Activated CD4-positive, alpha-beta memory T cell treated with anti-CD3 and anti-CD28 coated beads, Interleukin-2, amount 10 ng/mL, durations not matched to agents 7 days and 5 days (primary cell): Measurements from ENCODE around the gene MYH14. TPM values are rescaled to one million over a fixed set of nuclear protein-coding genes. Genes with fewer than 3 reads are reported as not detected.
"Not testable (repeated sequence)": the region's sequence is repeated elsewhere in the genome, so short reads cannot be mapped to it uniquely, and the experiment has no call there.

Experiments used
- CTCF ChIA-PET: fragments of 350-600 bp; sonication (Branson Sonifier 250); formaldehyde crosslinking; loops from one replicate; lab custom pipeline; 2021; ENCODE audit warnings: antibody characterized with exemption, inconsistent platforms; lab: Charles Lee
- POLR2A ChIA-PET: fragments of 350-600 bp; sonication (Branson Sonifier 250); formaldehyde crosslinking; loops from one replicate; lab custom pipeline; 2021; ENCODE audit warnings: antibody characterized with exemption; lab: Charles Lee
- DNase-seq: peaks from one replicate; pipeline ENCODE4 v3.0.0-alpha.2; 2020
- H3K27ac Mint-ChIP-seq: one replicate; pipeline ENCODE4 v1.8.0; 2021; ENCODE audit warnings: mild to moderate bottlenecking, mixed read lengths
- H3K27me3 Mint-ChIP-seq: one replicate; pipeline ENCODE4 v1.8.0; 2021; ENCODE audit warnings: mixed read lengths
- H3K36me3 Mint-ChIP-seq: one replicate; pipeline ENCODE4 v1.8.0; 2021; ENCODE audit warnings: low read depth, mixed read lengths
- H3K4me1 Mint-ChIP-seq: one replicate; pipeline ENCODE4 v1.8.0; 2021; ENCODE audit warnings: mixed read lengths
- H3K4me3 Mint-ChIP-seq: one replicate; pipeline ENCODE4 v1.8.0; 2021; ENCODE audit warnings: mild to moderate bottlenecking, mixed read lengths
- H3K9me3 Mint-ChIP-seq: one replicate; pipeline ENCODE4 v1.8.0; 2021; ENCODE audit warnings: mixed read lengths
- total RNA-seq, 2 experiments: library from RNA; stranded (reverse); gene quantifications; one replicate each; pipeline ENCODE4 v1.2.3, GENCODE V29; 2021

The MYH14 gene
- total RNA-seq, 2 experiments from 2014 or later, result not detected

DNA sequence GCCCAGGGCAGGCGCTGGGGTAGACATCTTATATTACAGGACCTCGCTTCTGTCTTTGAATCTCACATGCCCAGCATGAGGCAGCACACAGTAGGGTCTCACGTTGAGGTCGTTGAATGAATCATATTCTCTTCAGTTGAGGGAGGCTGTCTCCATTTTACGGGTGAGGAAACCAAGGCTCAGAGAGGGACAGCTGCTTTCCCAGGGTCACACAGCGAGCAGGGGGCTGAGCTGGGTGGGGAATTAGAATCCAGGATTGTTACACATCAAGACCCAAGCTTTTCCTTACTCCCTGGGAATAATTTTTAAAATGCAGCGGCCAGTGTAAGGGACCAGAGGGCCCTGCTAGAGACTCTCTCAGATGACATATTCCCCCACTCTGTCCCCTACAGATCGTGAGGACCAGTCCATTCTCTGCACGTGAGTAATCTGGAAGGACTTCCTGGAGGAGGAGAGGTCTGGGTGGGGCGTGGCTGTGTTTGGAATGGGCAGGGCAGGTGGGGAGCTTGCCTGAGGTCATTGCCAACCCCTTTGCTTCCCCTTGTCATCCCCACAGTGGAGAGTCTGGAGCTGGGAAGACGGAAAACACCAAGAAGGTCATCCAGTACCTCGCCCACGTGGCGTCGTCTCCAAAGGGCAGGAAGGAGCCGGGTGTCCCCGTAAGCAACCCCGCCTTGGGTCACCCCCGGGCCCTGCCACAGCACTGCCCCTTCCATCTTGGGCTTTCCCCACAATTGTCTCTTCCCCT, 19.4 kb downstream of the MYH14 start:
- no peak overlapping the region for H3K27ac Mint-ChIP-seq
- DNase-seq, result no peak
- H3K27me3 Mint-ChIP-seq, result no peaks in the 10 kb centered on the region
- H3K4me3 Mint-ChIP-seq, result no peak overlapping the region
- peaks cover 6% of the 10 kb centered on the region for H3K9me3 Mint-ChIP-seq
- CTCF ChIA-PET, result no interaction called here
- H3K36me3 Mint-ChIP-seq, result no peaks in the 10 kb centered on the region
- POLR2A ChIA-PET, result no interaction called here
- H3K4me1 Mint-ChIP-seq, result no peaks in the 10 kb centered on the region

DNA sequence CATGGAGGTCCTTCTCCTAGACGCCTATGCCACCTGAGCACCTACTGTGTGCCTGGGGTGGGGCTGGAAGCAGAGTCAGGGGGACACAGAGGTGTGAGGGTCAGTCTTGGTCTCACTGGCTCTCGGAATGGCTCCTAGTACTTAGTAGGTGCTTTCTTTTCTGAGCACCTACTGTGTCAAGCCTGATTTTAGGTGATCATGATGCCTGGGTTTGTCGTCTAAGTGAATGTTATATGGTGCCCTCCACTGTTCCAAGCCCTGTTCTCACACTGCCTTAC, 20.0 kb downstream of the MYH14 start:
- H3K4me1 Mint-ChIP-seq, result no peaks in the 10 kb centered on the region
- CTCF ChIA-PET, result no interaction called here
- H3K4me3 Mint-ChIP-seq, result no peak overlapping the region
- no peaks in the 10 kb centered on the region for H3K36me3 Mint-ChIP-seq
- no peaks in the 10 kb centered on the region for H3K27me3 Mint-ChIP-seq
- H3K9me3 Mint-ChIP-seq, result peaks cover 6% of the 10 kb centered on the region
- POLR2A ChIA-PET, result no interaction called here
- H3K27ac Mint-ChIP-seq, result no peak overlapping the region
- DNase-seq, result no peak

DNA sequence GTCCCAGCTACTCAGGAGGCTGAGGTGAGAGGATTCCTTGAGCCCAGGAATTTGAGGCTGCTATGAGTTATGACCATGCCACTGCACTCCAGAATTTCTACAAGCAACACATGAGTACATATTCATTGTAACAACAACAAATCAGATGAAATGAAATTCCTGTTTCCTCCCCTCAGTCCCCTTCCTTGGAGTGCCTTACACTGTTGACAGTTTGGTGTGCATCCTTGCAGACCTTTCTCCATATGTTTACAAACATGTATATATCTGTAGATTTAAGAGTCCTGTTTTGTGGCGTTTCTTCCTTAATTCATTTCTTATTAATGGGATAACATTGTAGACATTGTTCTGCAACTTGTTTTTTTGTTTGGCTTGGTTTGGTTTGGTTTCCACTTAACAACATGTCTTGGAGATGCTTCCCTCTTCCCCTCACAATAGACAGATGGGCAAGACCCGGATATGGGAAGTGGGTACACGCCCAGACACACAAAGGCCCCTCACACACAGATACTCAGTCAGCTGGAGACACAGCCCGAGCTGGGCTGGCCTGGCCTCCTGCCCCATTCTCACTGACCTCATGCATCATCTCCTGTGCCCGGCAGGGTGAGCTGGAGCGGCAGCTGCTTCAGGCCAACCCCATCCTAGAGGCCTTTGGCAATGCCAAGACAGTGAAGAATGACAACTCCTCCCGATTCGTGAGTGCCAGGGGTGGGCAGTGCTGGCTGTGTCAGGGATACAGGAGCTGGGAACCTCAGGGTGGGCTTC, 21.7 kb downstream of the MYH14 start:
- Mint-ChIP-seq H3K27ac (no peak overlapping the region), H3K9me3 (peaks cover 6% of the 10 kb centered on the region), H3K4me3 (no peak overlapping the region), H3K27me3 (no peaks in the 10 kb centered on the region), H3K36me3 (no peaks in the 10 kb centered on the region), H3K4me1 (no peaks in the 10 kb centered on the region)
- CTCF ChIA-PET, result no interaction called here
- POLR2A ChIA-PET, result no interaction called here
- no peak for DNase-seq

DNA sequence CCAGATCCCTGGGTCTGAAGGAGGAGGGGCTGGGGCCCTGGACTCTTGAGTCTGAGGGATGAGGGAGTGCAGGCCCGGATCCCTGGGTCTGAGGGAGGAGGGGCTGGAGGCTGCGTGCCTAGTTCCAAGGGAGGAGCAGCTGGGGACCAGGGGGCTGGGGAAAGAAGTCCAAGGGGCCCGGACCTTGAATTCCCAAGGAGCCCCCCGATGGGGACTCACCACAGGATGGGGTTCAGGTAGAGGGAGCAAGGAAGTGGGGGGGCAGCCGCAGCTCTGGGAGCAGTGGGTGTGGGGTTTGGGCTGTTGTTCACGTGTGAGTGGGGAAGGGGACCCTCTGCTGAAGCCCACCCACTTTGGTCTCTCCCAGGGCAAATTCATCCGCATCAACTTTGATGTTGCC, 23.1 kb downstream of the MYH14 start:
- Mint-ChIP-seq H3K4me1 (no peaks in the 10 kb centered on the region), H3K4me3 (no peak overlapping the region)
- CTCF ChIA-PET, result no interaction called here

DNA sequence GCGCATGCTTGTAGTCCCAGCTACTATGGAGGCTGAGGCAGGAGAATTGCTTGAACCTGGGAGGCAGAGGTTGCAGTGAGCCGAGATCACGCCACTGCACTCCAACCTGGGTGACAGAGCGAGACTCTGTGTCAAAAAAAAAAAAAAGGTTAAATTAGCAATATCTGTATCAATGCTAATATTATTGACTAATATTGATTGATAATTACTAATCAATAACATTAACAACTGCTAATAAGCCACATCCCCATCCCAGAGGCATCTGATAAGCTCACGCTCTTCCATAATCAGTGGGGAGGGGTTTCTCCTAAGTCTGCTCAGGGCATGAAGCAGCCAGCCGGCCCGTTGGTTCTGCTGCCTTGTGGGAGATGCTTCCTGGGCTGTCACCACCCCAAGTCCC, 24.7 kb downstream of the MYH14 start:
- H3K36me3 Mint-ChIP-seq, H3K4me1 Mint-ChIP-seq, H3K4me3 Mint-ChIP-seq, H3K27me3 Mint-ChIP-seq, H3K27ac Mint-ChIP-seq, CTCF ChIA-PET, H3K9me3 Mint-ChIP-seq, DNase-seq, POLR2A ChIA-PET: not testable (repeated sequence)

More for the DNA sequence above, 23.1 kb downstream of the MYH14 start:
- no peak overlapping the region for H3K27ac Mint-ChIP-seq
- DNase-seq, result no peak
- H3K36me3 Mint-ChIP-seq, result no peaks in the 10 kb centered on the region
- POLR2A ChIA-PET, result no interaction called here
- peaks cover 6% of the 10 kb centered on the region for H3K9me3 Mint-ChIP-seq
- H3K27me3 Mint-ChIP-seq, result no peaks in the 10 kb centered on the region

DNA sequence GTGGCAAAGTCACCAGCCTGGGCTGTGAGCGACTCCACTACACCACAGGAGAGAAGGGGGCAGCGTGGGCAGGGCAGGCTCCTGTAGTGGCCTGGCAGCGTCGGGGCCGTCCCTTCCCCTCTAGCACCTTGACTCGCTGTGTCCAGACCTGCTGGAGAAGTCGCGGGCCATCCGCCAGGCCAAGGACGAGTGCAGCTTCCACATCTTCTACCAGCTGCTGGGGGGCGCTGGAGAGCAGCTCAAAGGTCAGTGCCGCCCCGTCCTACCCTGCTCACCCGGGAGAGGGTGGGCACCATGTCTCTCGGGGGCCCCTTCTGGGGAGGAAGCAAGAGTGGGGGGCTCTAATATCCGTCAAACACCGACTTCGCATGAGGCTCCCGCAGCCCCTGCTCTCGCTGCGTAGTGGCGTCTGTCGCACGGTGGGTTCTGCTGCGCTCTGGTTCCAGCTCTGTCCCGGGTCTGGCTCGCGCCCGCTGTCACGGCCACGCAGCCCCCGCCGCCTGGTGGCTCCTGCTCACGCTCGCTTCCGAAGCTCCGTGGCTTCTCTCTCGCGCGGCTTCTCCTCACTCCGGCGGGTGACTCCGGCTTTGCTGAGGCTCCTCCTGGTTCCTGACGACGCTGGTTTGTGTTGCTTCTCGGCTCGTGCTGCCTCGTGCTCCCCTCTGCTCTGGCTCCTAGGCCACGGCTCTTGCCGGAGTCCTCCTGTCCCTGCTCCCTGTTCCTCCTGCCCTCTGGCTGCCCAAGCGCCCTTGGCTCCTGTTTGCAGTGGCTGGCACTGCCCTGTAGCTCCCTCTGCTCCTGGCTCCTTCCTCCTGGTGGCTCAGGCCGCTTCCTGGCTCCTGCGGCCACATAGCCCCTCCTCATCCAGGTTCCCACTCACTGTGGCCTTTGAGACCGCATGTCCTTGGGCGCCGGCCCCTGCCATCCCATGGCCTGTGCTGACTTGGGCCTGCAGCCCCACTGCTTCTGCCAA, 27.2 kb downstream of the MYH14 start:
- no peaks in the 10 kb centered on the region for H3K27me3 Mint-ChIP-seq
- ChIA-PET CTCF (no interaction called here), POLR2A (no interaction called here)
- no peak for DNase-seq
- no peak overlapping the region for H3K4me3 Mint-ChIP-seq
- H3K9me3 Mint-ChIP-seq, result no peaks in the 10 kb centered on the region
- no peaks in the 10 kb centered on the region for H3K4me1 Mint-ChIP-seq
- no peak overlapping the region for H3K27ac Mint-ChIP-seq
- no peaks in the 10 kb centered on the region for H3K36me3 Mint-ChIP-seq

DNA sequence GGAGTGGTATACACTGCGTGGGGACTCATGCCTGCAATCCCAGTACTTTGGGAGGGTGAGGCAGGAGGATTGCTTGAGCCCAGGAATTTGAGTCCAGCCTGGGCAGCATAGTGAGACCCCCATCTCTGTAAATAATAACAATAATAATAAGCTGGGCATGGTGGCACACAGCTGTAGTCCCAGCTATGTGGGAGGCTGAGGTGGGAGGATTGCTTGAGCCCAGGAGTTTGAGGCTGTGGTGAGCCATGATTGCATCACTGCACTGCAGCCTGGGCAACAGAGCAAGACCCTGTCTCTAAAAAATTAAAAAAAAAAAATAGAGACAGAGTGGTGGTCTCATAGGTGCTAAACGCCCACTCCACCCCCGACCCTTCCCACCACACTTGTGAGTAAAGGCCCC, 28.0 kb downstream of the MYH14 start:
- H3K4me3 Mint-ChIP-seq, POLR2A ChIA-PET, H3K36me3 Mint-ChIP-seq, H3K27me3 Mint-ChIP-seq, DNase-seq, CTCF ChIA-PET, H3K27ac Mint-ChIP-seq, H3K9me3 Mint-ChIP-seq, H3K4me1 Mint-ChIP-seq: not testable (repeated sequence)

DNA sequence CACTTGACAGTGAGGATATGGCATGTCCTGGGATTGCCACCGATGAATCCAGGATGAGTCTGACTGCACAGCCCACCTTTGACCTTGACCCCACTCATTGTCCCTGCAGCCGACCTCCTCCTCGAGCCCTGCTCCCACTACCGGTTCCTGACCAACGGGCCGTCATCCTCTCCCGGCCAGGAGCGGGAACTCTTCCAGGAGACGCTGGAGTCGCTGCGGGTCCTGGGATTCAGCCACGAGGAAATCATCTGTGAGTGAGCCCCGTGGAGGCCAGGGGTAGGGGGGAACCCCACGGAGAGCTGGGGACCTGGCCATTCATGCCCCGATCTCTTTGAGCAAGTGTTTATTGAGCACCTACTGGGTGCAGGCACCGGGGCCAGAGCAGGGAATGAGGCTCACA, 28.4 kb downstream of the MYH14 start:
- Mint-ChIP-seq H3K36me3 (no peaks in the 10 kb centered on the region), H3K4me1 (no peaks in the 10 kb centered on the region)

DNA sequence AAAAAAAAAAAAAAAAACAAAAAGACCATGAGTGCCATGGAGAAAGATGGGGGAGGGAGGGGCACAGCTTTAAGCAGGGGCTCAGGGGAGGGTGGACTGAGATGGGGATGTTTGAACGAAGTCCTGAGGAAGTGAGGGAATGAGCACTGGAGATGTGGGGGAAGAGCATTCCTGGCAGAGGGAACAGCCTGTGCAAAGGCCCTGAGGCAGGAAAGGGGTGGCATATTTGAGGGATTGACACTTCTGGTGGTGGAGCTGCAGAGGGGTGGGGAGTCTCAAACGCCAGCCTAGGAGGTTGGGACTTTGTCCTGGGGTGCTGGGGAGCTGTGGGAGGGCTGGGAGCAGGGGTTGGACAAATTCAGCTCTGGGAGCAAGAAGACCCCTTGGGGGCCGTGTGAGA, 29.2 kb downstream of the MYH14 start:
- Mint-ChIP-seq H3K4me3 (no peak overlapping the region), H3K36me3 (no peaks in the 10 kb centered on the region), H3K9me3 (no peaks in the 10 kb centered on the region), H3K4me1 (no peaks in the 10 kb centered on the region), H3K27me3 (no peaks in the 10 kb centered on the region), H3K27ac (no peak overlapping the region)
- POLR2A ChIA-PET, result no interaction called here
- DNase-seq, result no peak
- CTCF ChIA-PET, result no interaction called here

More for the DNA sequence above, 28.4 kb downstream of the MYH14 start:
- DNase-seq, result no peak
- ChIA-PET POLR2A (no interaction called here), CTCF (no interaction called here)
- no peaks in the 10 kb centered on the region for H3K27me3 Mint-ChIP-seq
- no peak overlapping the region for H3K4me3 Mint-ChIP-seq
- H3K9me3 Mint-ChIP-seq, result no peaks in the 10 kb centered on the region
- no peak overlapping the region for H3K27ac Mint-ChIP-seq

DNA sequence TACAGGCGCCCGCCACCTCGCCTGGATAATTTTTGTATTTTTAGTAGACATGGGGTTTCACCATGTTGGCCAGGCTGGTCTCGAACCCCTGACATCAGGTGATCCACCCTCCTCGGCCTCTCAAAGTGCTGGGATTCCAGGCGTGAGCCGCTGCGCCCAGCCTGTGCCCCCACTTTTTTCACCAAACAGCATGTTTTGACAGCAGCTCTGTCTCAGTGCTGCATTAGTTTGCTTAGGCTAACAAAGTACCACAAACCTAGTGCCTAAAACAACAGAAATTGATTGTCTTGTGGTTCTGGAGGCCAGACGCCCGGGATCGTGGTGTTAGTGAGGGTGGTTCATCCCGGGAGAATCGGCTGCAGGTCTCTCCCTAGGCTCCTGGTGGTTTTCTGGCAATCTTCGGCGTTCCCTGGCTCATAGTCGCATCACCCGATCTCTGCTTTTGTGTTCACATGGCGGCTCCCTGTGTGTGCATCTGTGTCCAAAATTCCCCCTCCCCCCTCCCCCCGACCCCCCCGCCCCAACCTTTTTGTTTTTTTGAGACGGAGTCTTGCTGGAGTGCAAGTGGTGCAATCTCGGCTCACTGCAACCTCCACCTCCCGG, 30.0 kb downstream of the MYH14 start:
- Mint-ChIP-seq H3K27ac (no peak overlapping the region), H3K4me1 (no peaks in the 10 kb centered on the region), H3K27me3 (no peaks in the 10 kb centered on the region), H3K9me3 (no peaks in the 10 kb centered on the region), H3K4me3 (no peak overlapping the region), H3K36me3 (no peaks in the 10 kb centered on the region)
- no peak for DNase-seq
- ChIA-PET CTCF (no interaction called here), POLR2A (no interaction called here)

DNA sequence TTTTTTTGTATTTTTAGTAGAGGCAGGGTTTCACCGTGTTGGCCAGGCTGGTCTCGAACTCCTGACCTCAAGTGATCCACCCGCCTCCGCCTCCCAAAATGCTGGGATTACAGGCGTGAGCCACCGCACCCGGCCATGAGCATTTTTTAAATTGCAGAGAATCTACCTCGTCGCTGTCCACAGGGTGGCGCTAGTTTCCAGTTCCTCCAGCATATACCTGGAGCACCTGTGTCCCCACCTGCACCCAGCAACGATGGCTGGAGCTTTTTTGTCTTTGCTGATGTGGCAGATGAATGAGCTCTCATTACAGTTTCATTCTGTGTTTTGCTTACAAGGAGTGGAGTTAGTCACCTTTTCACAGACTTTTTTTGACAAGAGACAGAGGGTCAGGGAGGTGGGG, 34.1 kb downstream of the MYH14 start:
- POLR2A ChIA-PET, H3K4me1 Mint-ChIP-seq, H3K36me3 Mint-ChIP-seq, CTCF ChIA-PET, H3K4me3 Mint-ChIP-seq, H3K27ac Mint-ChIP-seq, H3K9me3 Mint-ChIP-seq, H3K27me3 Mint-ChIP-seq: not testable (repeated sequence)
- DNase-seq, result peak; percentile 17

DNA sequence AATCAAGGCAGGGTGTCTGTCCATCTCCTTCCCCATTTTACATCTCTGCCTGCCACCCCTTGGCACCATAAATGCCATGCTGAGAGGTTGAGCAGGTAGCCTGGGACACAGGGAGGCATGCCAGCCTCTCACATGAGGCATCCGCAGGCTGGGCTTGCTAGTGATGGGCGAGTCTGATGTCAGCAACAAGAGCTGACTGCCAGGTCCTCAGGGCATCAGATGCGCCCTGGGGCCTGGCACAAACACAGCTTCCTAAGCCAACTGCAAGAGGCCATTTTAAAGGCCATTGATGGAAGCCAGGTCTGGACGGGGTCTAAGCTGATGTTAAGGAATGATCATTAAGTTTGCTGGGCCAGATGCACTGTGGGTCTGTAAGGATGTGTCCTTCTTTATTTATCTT, 34.6 kb downstream of the MYH14 start:
- Mint-ChIP-seq H3K9me3 (no peaks in the 10 kb centered on the region), H3K4me1 (no peaks in the 10 kb centered on the region), H3K36me3 (no peaks in the 10 kb centered on the region), H3K27me3 (no peaks in the 10 kb centered on the region), H3K27ac (no peak overlapping the region), H3K4me3 (no peak overlapping the region)
- CTCF ChIA-PET, result no interaction called here
- no peak for DNase-seq
- POLR2A ChIA-PET, result no interaction called here
